HG03378 (cell line): Measurements from ENCODE around the gene MBNL1.
A peak's percentile ranks its signal among the peaks of the same experiment; 100 is the strongest.
"Not testable (repeated sequence)": the region's sequence is repeated elsewhere in the genome, so short reads cannot be mapped to it uniquely, and the experiment has no call there.

Experiments used
- ATAC-seq: cut with Tn5 transposase; IDR thresholded peaks from one replicate; pipeline ENCODE4 v1.9.1; 2021; ENCODE audit warnings: mild to moderate bottlenecking, moderate library complexity; ENCODE audit not compliant: unreplicated experiment

MBNL1 gene

GRCh38 chr3:152438181-152438580, 169.5 kb downstream of the MBNL1 start:
- ATAC-seq: no peak

- ATAC-seq: no peak
Observed at GRCh38 chr3:152438706-152439105, 170.0 kb downstream of the MBNL1 start.

- ATAC-seq: not testable (repeated sequence)
Observed at GRCh38 chr3:152440243-152440642, 171.5 kb downstream of the MBNL1 start.

- ATAC-seq: no peak
Observed at GRCh38 chr3:152443212-152444023, 174.7 kb downstream of the MBNL1 start.

- no peak for ATAC-seq
Observed at GRCh38 chr3:152444029-152444641, 175.4 kb downstream of the MBNL1 start.

GRCh38 chr3:152445212-152445611, 176.5 kb downstream of the MBNL1 start:
- no peak for ATAC-seq

- ATAC-seq: no peak
Observed at GRCh38 chr3:152446495-152446894, 177.8 kb downstream of the MBNL1 start.

- no peak for ATAC-seq
Observed at GRCh38 chr3:152447511-152447910, 178.8 kb downstream of the MBNL1 start.

GRCh38 chr3:152448091-152448490, 179.4 kb downstream of the MBNL1 start:
- no peak for ATAC-seq

GRCh38 chr3:152452318-152452717, 183.6 kb downstream of the MBNL1 start:
- no peak for ATAC-seq

GRCh38 chr3:152454076-152454875, 185.5 kb downstream of the MBNL1 start:
- no peak for ATAC-seq

GRCh38 chr3:152455989-152456388, 187.3 kb downstream of the MBNL1 start:
- no peak for ATAC-seq

- no peak for ATAC-seq
Observed at GRCh38 chr3:152457500-152458375, 189.0 kb downstream of the MBNL1 start.

- no peak for ATAC-seq
Observed at GRCh38 chr3:152458376-152459117, 189.8 kb downstream of the MBNL1 start.

GRCh38 chr3:152459118-152459515, 190.4 kb downstream of the MBNL1 start:
- ATAC-seq: no peak

GRCh38 chr3:152459572-152459971, 190.8 kb downstream of the MBNL1 start:
- ATAC-seq: no peak

GRCh38 chr3:152460936-152461335, 192.2 kb downstream of the MBNL1 start:
- ATAC-seq: no peak

- ATAC-seq: no peak
Observed at GRCh38 chr3:152461460-152461859, 192.7 kb downstream of the MBNL1 start.

GRCh38 chr3:152466784-152467183, 198.1 kb downstream of the MBNL1 start:
- ATAC-seq: peak; percentile 47
